ENCODE results near the gene POLR3A. TPM values are rescaled to one million over a fixed set of nuclear protein-coding genes. Genes with fewer than 3 reads are reported as not detected.

Gene POLR3A
- total RNA-seq, 2 experiments from 2014 or later = 16.3 to 21.5 TPM

DNA sequence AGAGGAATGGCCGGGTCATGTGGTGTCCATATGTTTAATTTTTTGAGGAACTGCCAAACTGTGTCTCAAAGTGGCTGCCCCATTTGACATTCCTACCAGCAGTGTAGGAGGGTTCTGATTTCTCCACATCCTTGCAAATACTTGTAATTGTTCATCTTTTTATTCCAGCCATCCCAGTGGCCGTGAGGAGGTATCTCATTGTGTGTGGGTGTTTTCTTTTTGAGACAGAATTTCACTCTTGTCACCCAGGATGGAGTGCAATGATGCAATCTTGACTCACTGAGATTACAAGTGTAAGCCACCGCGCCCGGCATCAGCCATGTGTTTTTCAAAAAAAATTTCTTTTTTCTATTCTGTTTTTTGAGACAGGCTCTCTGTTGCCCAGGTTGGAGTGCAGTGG is 64.0 kb downstream of the POLR3A start:
- H3K9me2 ChIP-seq (ENCODE audit: insufficient read depth, low read length) = no peaks in the 10 kb centered on the region
- H3K36me3 ChIP-seq (ENCODE audit: insufficient read depth, low read length) = no peaks in the 10 kb centered on the region
- no peak overlapping the region for H2AFZ ChIP-seq (ENCODE audit: low read length)
- no peak overlapping the region for H3K27ac ChIP-seq (ENCODE audit: low read depth, low read length, poor library complexity, severe bottlenecking)
- ChIA-PET POLR2A (no interaction called here), CTCF (ENCODE audit: unreplicated experiment) (no interaction called here)
- no peaks in the 10 kb centered on the region for H4K20me1 ChIP-seq (ENCODE audit: insufficient read depth, low read length)
- DNase-seq (ENCODE audit: low spot score) = no peak
- H3K4me1 ChIP-seq (ENCODE audit: insufficient read depth, low read length, poor library complexity, severe bottlenecking) = no peaks in the 10 kb centered on the region
- intact Hi-C loops (cut with micrococcal nuclease; ENCODE audit: unreplicated experiment) = no loop called here
- no TSS peak for BruUV-seq (replicated peaks)
- no peaks in the 10 kb centered on the region for H3K9me3 ChIP-seq (ENCODE audit: low read length)
- H3K4me2 ChIP-seq (ENCODE audit: low read length) = no peak overlapping the region
- H3K79me2 ChIP-seq (ENCODE audit: insufficient read depth, low read depth, low read length) = no peaks in the 10 kb centered on the region
- TF ChIP-seq EZH2phosphoT487 (IDR thresholded peaks at IDR 0.05; ENCODE audit: borderline replicate concordance, low read depth, low read length) = no peak
- TF ChIP-seq CTCF (conservative IDR thresholded peaks at IDR 0.05; ENCODE audit: low read length) = no peak
- no peak overlapping the region for H3K4me3 ChIP-seq (ENCODE audit: low read depth, low read length, poor library complexity, severe bottlenecking)

DNA sequence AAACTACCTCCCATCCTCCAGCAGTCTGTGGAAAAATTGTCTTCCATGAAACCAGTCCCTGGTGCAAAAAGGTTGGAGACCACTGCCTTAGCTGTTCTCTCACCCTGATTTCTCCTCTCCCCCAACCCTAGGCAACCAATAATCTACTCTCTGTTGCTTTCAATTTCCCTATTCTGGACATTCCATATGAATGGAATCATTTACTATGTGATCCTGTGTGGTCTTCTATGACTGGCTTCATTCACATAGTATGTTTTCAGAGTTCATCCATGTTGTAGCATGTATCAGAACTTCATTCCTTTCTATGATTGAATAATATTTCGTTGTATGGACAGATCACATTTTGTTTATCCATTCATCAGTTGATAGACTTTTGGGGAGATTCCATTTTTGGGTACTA is 64.5 kb downstream of the POLR3A start:
- Histone ChIP-seq H2AFZ (ENCODE audit: low read length) (no peak overlapping the region), H3K4me2 (ENCODE audit: low read length) (no peak overlapping the region), H3K27ac (ENCODE audit: low read depth, low read length, poor library complexity, severe bottlenecking) (no peak overlapping the region), H4K20me1 (ENCODE audit: insufficient read depth, low read length) (no peaks in the 10 kb centered on the region), H3K4me3 (ENCODE audit: low read depth, low read length, poor library complexity, severe bottlenecking) (no peak overlapping the region), H3K79me2 (ENCODE audit: insufficient read depth, low read depth, low read length) (no peaks in the 10 kb centered on the region), H3K4me1 (ENCODE audit: insufficient read depth, low read length, poor library complexity, severe bottlenecking) (no peaks in the 10 kb centered on the region), H3K36me3 (ENCODE audit: insufficient read depth, low read length) (no peaks in the 10 kb centered on the region), H3K9me3 (ENCODE audit: low read length) (no peaks in the 10 kb centered on the region), H3K9me2 (ENCODE audit: insufficient read depth, low read length) (no peaks in the 10 kb centered on the region)
- ChIA-PET CTCF (ENCODE audit: unreplicated experiment) (no interaction called here), POLR2A (no interaction called here)
- intact Hi-C loops (cut with micrococcal nuclease; ENCODE audit: unreplicated experiment) = no loop called here
- BruUV-seq (replicated peaks) = no TSS peak
- DNase-seq (ENCODE audit: low spot score) = no peak
- TF ChIP-seq EZH2phosphoT487 (IDR thresholded peaks at IDR 0.05; ENCODE audit: borderline replicate concordance, low read depth, low read length) = no peak
- TF ChIP-seq CTCF (conservative IDR thresholded peaks at IDR 0.05; ENCODE audit: low read length) = no peak

DNA sequence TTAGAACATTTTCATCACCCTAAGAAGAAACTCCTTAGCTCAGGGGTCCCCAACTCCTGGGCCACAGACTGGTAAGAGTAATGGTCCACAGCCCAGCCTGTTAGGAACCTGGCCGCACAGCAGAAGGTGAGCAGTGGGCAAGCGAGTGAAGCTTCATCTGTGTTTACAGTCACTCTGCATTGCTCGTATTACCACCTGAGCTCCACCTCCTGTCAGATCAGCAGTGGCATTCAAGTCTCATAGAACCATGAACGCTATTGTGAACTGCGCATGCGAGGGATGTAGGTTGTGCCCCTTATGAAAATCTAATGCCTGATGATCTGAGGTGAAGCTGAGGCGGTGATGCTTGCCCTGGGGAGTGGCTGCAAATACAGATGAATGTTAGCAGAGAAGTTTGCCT is 65.4 kb downstream of the POLR3A start:
- no peaks in the 10 kb centered on the region for H4K20me1 ChIP-seq (ENCODE audit: insufficient read depth, low read length)
- H2AFZ ChIP-seq (ENCODE audit: low read length) = no peak overlapping the region
- H3K27ac ChIP-seq (ENCODE audit: low read depth, low read length, poor library complexity, severe bottlenecking) = no peak overlapping the region
- no peaks in the 10 kb centered on the region for H3K79me2 ChIP-seq (ENCODE audit: insufficient read depth, low read depth, low read length)
- H3K4me2 ChIP-seq (ENCODE audit: low read length) = no peak overlapping the region
- intact Hi-C loops (cut with micrococcal nuclease; ENCODE audit: unreplicated experiment) = no loop called here
- ChIA-PET CTCF (ENCODE audit: unreplicated experiment) (no interaction called here), POLR2A (interaction anchor here (0.6 to 1.4 kb wide), 2 partner anchors 10 to 903 kb away, joined by 3 read pairs; no protein-coding TSS in a partner anchor)
- TF ChIP-seq CTCF (conservative IDR thresholded peaks at IDR 0.05; ENCODE audit: low read length) (no peak), EZH2phosphoT487 (IDR thresholded peaks at IDR 0.05; ENCODE audit: borderline replicate concordance, low read depth, low read length) (no peak)
- H3K4me1 ChIP-seq (ENCODE audit: insufficient read depth, low read length, poor library complexity, severe bottlenecking) = no peaks in the 10 kb centered on the region
- no TSS peak for BruUV-seq (replicated peaks)
- no peak overlapping the region for H3K4me3 ChIP-seq (ENCODE audit: low read depth, low read length, poor library complexity, severe bottlenecking)
- no peak for DNase-seq (ENCODE audit: low spot score)
- no peaks in the 10 kb centered on the region for H3K9me2 ChIP-seq (ENCODE audit: insufficient read depth, low read length)
- no peaks in the 10 kb centered on the region for H3K9me3 ChIP-seq (ENCODE audit: low read length)
- no peaks in the 10 kb centered on the region for H3K36me3 ChIP-seq (ENCODE audit: insufficient read depth, low read length)

Measured in OCI-LY7 (cell line).